Activated CD4-positive, alpha-beta T cell treated with anti-CD3 and anti-CD28 coated beads for 4 hours (primary cell): ENCODE data around the gene ZNF165.

Experiments
- DNase-seq, 2 donors: peaks; one replicate each; pipeline ENCODE4 v3.0.0-alpha.2; 2020

The ZNF165 gene

GRCh38 chr6:28124350-28124970 lies 44.1 kb downstream of the ZNF165 start, which contains the start of gene ZSCAN16:
ZSCAN16 (plus strand) TSS chr6:28124609; CDS start chr6:28125444, 835 bp downstream.
- DNase-seq: peak; percentile 56 to 67

- DNase-seq: no peak
Observed at GRCh38 chr6:28124971-28125353, 44.6 kb downstream of the ZNF165 start.

DNA sequence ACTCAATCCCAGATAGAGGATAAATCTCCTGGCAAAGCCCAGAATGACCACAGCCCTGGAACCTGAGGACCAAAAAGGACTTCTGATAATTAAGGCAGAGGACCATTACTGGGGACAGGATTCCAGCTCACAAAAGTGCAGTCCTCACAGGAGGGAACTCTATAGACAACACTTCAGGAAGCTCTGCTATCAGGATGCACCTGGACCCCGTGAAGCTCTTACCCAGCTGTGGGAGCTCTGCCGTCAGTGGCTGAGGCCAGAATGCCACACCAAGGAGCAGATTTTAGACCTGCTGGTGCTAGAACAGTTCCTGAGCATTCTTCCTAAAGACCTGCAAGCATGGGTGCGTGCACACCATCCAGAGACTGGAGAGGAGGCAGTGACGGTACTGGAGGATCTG lies 45.0 kb downstream of the ZNF165 start:
- no peak for DNase-seq

- DNase-seq: peak in 1 of 2 donors; percentile 23
Observed at GRCh38 chr6:28134015-28134414, 53.6 kb downstream of the ZNF165 start.

- DNase-seq: no peak
Observed at GRCh38 chr6:28134716-28135115, 54.3 kb downstream of the ZNF165 start.

DNA sequence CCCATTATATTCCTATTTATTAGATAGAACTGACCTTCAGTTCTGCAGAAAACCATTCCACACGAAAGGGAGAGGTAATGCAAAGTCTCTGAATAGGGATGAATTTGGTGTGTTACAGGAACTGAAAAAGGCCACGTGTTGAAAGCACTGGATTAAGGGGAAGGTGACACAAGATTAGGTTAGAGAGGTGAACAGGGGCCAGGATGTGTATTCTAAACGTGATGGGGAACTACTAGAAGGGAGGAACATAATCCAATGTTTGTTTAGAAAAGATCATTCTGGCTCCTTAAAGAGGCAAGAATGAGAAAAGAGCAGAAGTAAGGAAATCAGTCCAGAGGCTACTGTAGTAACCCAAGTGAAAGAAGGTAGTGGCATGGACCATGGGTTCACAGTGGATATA lies 55.0 kb downstream of the ZNF165 start:
- DNase-seq: no peak

- peak; percentile 74 to 75 for DNase-seq
Observed at GRCh38 chr6:28136585-28137504, 56.5 kb downstream of the ZNF165 start.

- peak; percentile 32 to 44 for DNase-seq
Observed at GRCh38 chr6:28137505-28137981, 57.2 kb downstream of the ZNF165 start.
